GM21390 (cell line): Measurements from ENCODE around the gene LLGL1.

ENCODE experiments used
- ATAC-seq: cut with Tn5 transposase; IDR thresholded peaks from one replicate; pipeline ENCODE4 v1.9.1; 2021; ENCODE audit not compliant: unreplicated experiment

The LLGL1 gene

DNA sequence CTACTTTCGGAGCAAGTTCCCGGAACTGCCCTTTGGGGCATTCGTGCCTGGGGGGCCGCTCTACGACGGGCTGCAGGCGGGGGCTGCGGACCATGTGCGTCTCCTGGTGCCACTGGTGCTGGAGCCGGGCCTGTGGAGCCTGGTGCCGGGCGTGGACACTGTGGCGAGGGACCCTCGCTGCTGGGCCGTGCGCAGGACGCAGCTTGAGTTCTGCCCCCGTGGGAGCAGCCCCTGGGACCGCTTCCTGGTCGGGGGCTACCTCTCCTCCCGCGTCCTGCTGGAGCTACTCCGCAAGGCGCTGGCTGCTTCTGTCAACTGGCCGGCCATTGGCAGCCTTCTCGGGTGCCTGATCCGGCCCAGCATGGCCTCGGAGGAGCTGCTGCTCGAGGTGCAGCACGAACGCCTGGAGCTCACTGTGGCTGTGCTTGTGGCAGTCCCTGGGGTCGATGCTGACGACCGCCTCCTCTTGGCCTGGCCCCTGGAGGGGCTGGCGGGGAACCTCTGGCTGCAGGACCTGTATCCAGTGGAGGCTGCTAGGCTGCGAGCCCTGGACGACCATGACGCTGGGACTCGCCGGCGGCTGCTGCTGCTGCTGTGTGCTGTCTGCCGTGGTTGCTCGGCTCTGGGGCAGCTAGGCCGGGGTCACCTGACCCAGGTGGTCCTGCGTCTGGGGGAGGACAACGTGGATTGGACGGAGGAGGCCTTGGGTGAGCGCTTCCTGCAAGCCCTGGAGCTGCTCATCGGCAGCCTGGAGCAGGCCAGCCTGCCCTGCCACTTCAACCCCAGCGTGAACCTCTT lies 38.6 kb downstream of the LLGL1 start:
- ATAC-seq: no peak

DNA sequence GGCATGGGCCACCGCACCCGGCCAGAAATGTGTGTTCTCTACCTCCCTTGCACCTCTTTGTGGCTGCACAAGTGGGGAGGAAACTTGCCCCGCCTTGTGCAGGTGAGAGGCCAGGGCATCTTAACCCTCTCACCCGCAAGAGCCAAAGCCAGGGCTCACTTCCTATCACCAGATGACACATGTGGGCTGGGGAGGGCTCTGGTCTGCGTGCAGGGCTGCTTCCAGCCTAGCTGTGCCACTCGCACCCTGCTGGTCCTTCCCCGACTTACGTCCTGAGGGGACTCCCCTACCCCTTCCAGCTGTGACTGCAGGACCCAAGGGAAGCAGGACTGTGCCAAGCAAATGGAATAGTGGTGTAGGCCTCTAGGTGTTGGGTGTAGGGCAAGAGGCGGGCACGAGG lies 41.9 kb downstream of the LLGL1 start:
- ATAC-seq: no peak

DNA sequence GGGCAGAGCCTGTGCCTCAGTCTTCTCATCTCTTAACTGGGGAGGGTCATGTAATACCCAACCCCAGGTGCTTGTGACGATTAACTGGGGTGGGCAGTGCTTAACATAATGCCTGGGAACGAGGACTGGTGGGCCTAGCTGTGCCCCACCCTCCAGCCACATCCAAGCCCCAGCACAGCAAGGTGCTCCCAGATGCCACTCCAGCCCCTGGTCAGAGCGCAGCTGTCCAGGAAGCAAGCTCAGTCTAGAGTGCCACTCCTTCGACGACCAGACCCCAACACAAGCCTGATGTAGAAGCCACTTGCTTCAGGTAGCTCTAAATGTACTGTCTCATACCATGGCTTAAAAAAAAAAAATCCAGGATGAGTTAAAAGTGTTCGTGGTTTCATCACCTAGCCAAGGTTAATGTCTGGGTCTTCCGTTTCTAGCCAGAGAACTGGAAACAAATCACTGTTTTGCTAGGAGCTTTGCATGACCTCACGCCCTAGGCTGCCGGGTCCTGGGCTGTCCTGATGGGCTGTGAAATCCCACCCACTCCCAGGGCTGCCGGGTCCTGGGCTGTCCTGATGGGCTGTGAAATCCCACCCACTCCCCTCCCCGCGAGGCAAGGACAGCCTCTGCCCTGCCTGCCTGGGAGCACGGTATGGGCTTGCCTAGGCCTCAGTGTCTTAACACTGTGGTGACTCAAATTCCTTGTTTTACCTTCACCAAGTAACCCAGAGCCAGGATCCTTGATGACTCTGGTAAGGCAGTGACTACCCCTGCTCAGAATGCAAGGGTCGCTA lies 42.7 kb downstream of the LLGL1 start:
- ATAC-seq: no peak

DNA sequence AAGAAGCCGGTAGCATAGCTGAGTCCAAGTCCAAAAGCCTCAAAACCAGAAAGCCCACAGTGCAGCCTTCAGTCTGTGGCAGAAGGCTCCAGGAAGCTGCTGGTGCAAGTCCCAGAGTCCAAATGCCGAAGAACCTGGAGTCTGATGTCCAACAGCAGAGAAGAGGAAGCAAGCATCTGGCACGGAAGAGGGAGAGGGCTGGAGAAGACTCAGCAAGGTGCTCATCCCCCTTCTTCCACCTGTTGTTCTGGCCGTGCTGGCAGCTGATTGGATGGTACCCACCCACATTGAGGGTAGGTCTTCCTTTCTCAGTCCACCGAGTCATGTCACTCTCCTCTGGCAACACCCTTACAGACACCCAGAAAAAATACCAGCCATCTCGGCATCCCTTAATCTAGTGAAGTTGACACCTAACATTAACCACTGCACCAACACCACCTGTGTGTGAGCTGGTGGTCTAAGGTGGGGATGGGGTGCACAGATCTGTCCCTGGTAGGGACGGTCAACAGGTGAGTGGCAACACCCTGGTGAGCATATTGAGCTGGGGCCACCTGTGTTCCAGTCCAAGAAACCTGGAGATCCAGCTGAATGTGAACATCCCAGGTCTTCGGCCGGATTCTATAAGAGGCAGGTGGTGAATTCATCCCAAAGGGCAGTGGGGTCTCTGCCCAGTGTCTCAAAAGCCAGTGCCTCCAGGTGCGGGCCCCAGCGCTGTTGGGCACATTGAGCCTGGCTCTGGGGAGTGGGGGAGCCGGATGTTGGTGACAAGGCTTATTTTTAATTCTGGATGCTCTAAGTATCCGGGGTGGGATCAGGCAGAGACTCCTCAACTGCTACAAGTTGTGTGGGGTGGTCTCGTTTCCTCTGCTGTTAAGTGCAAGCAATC lies 44.9 kb downstream of the LLGL1 start:
- ATAC-seq: no peak

DNA sequence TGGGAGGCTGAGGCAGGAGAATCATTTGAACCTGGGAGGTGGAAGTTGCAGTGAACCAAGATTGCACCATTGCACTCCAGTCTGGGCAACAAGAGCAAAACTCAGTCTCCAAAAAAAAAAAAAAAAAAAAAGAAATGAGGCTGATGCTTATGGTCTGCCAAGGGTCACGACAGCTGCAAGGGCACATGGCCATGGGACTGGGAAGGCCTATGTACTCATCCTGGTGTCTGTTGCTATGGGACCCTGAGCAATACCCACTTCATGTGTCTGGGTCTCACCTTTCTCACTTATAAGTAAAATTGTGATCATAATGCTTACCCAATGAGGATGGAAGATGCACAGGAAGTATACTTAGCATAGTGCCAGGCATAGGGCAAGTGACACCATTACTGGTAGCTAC lies 51.6 kb downstream of the LLGL1 start:
- ATAC-seq: no peak

DNA sequence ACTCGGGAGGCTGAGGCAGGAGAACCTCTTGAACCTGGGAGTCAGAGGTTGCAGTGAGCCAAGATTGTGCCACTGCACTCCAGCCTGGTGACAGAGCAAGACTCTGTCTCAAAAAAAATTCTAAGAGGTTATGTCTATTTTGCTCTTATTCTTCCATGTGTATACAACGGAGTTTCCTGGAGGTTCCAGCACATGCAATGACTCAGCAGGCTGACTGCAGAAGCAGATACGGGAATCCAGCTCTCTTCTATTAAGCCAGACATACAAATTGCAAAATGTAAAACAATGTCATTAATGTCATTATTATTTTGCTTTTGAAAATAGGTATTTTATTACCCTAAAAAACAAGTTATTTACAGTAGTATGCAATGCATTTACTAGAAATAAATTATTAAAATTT lies 53.4 kb downstream of the LLGL1 start:
- ATAC-seq: no peak

DNA sequence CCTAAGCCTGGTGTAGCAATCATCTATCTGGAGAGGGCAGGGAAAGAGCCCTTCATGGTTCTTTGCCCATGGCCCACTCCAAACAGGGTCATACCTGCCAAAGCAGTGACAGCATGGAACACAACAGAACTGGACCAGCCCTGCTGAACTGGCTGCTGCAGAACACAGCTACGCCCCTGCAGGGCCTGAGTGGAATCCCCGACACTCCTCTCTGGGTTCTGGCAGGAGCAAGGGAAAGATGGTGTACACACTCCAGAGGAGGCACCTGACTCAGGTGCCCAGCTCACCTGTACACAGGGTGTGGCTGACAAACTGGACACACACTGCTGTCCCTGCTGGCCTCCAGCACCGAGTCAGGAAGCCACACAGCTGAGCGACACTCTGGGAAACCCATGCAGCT lies 54.8 kb downstream of the LLGL1 start:
- no peak for ATAC-seq

DNA sequence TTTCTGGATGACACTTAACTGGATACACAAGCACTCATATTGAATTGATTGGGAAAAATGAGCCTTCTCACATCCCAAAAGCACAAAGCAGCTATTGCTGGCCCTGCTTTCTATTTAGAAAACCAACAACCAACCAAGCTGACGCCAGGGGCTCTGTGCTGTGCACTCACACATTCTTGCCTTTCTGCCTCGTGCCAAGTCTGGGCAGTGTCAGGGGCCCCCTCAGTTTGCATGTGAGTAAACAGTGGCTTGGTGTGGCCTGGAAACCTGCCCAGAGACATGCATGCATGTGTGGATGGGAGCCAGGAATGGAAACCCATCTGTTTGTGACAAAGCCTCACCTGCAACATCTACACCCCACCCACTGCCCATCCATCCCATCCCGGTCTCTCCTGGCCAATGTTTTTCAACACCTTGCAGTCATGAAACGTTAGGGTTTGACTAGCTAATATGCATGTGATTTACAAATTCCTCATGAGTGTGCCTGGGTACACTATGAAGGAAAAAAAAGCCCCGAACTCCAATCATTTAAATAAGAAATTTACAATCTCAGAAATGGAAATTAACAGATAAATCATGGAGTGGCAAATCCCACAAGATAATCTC lies 55.4 kb downstream of the LLGL1 start:
- no peak for ATAC-seq

DNA sequence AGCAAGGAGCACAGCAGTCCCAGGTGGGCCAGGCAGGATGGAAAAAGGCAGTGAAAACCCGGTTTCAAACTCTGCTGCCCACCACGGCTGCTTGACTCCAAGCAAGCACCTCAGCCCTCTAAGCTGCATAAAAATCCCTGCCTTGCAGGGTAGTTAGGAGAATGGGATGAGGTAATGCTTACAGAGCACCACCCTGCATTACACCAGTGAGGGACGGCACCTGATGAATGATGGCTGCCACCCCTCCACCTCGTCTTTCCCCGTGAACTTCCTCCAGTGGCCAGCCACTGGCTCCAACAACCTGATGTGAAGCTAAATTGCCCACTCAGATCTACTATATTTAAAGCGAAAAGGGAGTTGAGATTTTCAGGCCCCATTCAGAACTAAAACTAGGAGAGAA lies 56.4 kb downstream of the LLGL1 start:
- ATAC-seq: no peak

DNA sequence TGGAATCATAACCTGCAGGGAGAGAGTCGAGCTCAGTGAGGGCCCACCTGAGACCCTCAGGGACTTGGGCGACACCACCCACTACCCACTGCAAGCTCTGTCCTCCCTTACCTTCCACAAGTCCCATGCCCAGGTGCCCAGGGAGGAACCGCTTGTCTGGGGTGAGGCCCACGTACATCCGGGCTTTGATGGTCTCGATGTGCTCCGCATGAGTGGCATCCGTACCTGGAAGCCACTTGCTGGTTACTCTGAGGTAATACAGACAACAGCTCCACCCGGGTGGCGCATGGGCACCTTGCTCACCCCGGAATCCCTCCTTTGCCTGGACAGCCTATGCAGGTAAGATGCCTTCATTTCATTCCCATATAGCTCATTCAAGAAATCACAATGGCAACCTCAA lies 59.9 kb downstream of the LLGL1 start:
- no peak for ATAC-seq

DNA sequence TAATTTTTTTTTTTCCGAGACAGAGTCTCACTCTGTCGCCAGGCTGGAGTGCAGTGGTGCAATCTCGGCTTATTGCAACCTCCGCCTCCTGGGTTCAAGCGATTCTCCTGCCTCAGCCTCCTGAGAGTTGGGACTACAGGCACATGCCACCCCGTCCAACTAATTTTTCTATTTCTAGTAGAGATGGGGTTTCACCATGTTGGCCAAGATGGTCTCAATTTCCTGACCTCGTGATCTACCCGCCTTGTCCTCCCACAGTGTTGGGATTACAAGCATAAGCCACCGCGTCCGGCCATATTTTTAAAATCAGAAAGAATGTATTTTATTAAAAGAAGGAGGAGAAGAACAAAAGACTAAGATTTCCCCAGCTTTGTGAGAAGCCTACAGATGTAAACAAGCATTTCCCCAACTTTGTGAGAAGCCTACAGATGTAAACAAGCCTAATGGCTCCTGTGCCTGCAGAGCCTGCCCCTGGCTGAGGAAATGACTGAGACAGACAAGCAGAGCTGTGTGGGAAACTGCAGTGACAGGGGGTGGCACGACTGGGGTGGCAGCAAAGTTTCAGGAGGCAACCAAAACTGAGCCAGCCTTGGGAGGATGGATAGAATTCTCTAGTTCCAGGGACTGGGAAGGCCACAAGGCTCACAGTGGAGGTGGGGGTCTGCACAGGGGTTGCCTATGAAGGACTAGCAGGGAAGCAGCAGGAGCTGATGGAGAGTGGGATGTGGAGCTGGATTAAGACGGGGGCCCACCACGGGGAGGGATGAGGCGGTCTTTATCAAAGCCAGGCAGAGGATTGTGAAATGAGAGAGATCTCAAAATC lies 66.5 kb downstream of the LLGL1 start:
- no peak for ATAC-seq
